Measurements from ENCODE around the gene COL6A2. TPM values are rescaled to one million over a fixed set of nuclear protein-coding genes. Genes with fewer than 3 reads are reported as not detected.

Gene COL6A2
- total and polyA plus RNA-seq, 10 of the 15 experiments (the other 5 are each of a cell fraction or from before 2014, with no cell fraction given): 0.16 to 1.3 (median 0.34) TPM; not detected in 7

DNA sequence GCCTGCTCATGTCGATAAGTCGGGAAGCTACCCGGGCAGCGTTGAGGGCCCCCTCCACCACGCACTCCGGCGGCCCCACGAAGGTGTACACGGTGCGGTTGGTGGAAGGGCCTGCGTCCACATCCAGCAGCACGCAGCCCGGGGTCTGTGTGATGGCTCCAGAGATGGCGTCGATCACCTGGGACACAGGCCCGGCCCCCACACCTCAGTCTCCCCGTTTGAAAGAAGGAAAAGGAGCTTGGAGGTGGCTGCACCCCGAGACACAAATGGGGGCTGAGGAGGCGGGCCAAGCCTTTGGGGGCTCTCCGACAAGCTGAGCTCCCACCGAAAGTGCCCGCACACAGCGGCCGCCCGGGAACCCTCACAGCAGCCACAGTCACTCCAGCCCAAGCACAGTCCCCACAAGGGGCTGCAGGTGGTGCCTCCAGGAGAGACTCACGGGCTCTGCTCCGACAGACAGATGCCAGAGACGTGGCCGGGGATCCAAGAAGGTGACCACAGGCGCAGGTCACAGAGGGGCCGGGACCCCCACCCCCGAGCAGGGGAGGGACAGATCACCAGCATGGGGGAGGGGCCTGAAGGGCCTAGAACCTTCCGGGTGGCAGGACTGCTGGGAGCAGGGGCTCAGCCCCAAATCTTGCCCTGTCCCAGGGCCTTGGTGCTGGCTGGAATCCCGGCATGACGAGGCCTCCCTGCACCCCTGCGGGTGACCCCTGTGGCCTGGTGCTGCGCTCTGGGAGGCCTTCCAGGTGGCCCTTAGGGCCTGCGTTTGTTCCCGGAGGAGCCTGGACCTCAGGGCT is 56.4 kb downstream of the COL6A2 start (continued):
- TF ChIP-seq SMC3 (IDR thresholded peaks at IDR 0.05; ENCODE audit: borderline replicate concordance, low read length) (no peak), DPF2 (IDR thresholded peaks at IDR 0.05) (no peak), SRF (IDR thresholded peaks at IDR 0.05; ENCODE audit: low read depth in 2 of 2, low read length in 2 of 2) (no peak), RCOR1 (conservative IDR thresholded peaks at IDR 0.05; ENCODE audit: low read depth, low read length) (no peak), JUNB (IDR thresholded peaks at IDR 0.05) (no peak)
- TF ChIP-seq, protein P1, sequence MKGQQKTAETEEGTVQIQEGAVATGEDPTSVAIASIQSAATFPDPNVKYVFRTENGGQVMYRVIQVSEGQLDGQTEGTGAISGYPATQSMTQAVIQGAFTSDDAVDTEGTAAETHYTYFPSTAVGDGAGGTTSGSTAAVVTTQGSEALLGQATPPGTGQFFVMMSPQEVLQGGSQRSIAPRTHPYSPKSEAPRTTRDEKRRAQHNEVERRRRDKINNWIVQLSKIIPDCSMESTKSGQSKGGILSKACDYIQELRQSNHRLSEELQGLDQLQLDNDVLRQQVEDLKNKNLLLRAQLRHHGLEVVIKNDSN (IDR thresholded peaks at IDR 0.05; ENCODE audit: borderline replicate concordance, extremely low read length, insufficient read depth, low read depth, low read length): no peak

DNA sequence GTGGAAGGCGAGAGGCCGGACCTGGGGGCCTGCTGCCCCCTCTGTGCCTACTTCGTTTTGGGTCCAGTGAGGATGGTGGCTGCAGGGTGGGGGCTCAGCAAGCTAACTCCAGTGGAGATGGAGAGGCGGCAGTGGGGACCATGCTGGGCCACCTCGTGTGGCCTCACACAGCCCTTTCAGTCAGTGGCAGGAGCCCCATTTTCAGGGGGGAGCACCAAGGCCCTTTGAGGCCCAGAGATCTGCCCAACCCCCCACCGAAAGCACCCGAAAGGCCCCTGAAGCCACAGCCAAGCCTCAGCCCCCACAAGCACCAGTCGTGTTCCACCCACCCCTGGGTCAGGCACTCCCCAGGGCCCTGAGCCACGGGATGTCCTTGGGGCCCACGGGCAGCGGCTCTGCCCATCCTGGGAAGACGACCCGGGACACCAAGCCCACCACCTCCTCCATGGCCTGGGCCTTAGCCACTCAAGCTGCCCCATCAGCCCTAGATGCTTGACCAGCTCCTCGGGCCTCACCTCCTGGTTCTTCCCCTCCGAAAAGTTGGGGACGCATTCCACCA is 57.1 kb downstream of the COL6A2 start:
- WGBS (ENCODE audit: insufficient coverage, insufficient replicate concordance, low lambda C conversion rate, missing lambda C conversion rate): 38% methylated on average over 16 of the region's 16 CpGs
- no peak overlapping the region for H3K4me3 ChIP-seq
- RAD21 ChIA-PET (ENCODE audit: unreplicated experiment): no interaction called here
- H4K20me1 ChIP-seq (ENCODE audit: control insufficient read depth, insufficient read depth): no peaks in the 10 kb centered on the region
- no peak overlapping the region for H3K4me2 ChIP-seq (ENCODE audit: control insufficient read depth, insufficient read depth)
- DNase-seq (ENCODE audit: low read depth, low spot score) (no peak), FAIRE-seq (no peak), ATAC-seq (no peak)
- in situ Hi-C loops (cut with MboI) (no loop called here), intact Hi-C loops (cut with micrococcal nuclease; ENCODE audit: unreplicated experiment) (no loop called here)
- no peaks in the 10 kb centered on the region for H3K79me2 ChIP-seq (ENCODE audit: control insufficient read depth, insufficient read depth, low read length)
- TF ChIP-seq, protein P2, sequence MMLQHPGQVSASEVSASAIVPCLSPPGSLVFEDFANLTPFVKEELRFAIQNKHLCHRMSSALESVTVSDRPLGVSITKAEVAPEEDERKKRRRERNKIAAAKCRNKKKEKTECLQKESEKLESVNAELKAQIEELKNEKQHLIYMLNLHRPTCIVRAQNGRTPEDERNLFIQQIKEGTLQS (IDR thresholded peaks at IDR 0.05; ENCODE audit: borderline replicate concordance, extremely low read depth, low read depth, low read length): no peak
- TF ChIP-seq RB1 (IDR thresholded peaks at IDR 0.05; ENCODE audit: borderline replicate concordance) (no peak), TBL1XR1 (IDR thresholded peaks at IDR 0.05; ENCODE audit: low read depth, low read length) (no peak), SPI1 (IDR thresholded peaks at IDR 0.05; ENCODE audit: borderline replicate concordance, insufficient read depth, low read depth, low read length) (no peak), CBX5 (IDR thresholded peaks at IDR 0.05; ENCODE audit: low read depth) (no peak), POLR2AphosphoS2 (IDR thresholded peaks at IDR 0.05; ENCODE audit: low read depth, low read length) (no peak)
- H3K9me3 ChIP-seq (replicated peaks; ENCODE audit: control insufficient read depth, insufficient read depth, low read length): no peaks in the 10 kb centered on the region
- H3K27ac ChIP-seq (ENCODE audit: control insufficient read depth, insufficient read depth): no peak overlapping the region
- SMC1A ChIA-PET (ENCODE audit: uncharacterized antibody, unreplicated experiment): no interaction called here
- no peaks in the 10 kb centered on the region for H3K27me3 ChIP-seq (replicated peaks in 1 of 2; ENCODE audit: control insufficient read depth in 2 of 2, insufficient read depth in 2 of 2, low read length in 1 of 2)
- H3K36me3 ChIP-seq (ENCODE audit: control insufficient read depth in 2 of 2, insufficient read depth in 2 of 2, low read length in 1 of 2): no peaks in the 10 kb centered on the region
- no peak overlapping the region for H2AFZ ChIP-seq (ENCODE audit: control insufficient read depth, low read depth, low read length)
- BruUV-seq (replicated peaks): no TSS peak
- POLR2A ChIA-PET: no interaction called here
- no peaks in the 10 kb centered on the region for H3K4me1 ChIP-seq (ENCODE audit: control insufficient read depth, insufficient read depth, low read length)
- no peak overlapping the region for H3K9ac ChIP-seq (ENCODE audit: control insufficient read depth, insufficient read depth, low read length)
- CTCF ChIA-PET: no interaction called here
